Measurements from ENCODE around the gene RSAD2.

GRCh38 chr2:6880200-6880733 lies 2.7 kb downstream of the RSAD2 start:
- TF ChIP-seq, protein P1, sequence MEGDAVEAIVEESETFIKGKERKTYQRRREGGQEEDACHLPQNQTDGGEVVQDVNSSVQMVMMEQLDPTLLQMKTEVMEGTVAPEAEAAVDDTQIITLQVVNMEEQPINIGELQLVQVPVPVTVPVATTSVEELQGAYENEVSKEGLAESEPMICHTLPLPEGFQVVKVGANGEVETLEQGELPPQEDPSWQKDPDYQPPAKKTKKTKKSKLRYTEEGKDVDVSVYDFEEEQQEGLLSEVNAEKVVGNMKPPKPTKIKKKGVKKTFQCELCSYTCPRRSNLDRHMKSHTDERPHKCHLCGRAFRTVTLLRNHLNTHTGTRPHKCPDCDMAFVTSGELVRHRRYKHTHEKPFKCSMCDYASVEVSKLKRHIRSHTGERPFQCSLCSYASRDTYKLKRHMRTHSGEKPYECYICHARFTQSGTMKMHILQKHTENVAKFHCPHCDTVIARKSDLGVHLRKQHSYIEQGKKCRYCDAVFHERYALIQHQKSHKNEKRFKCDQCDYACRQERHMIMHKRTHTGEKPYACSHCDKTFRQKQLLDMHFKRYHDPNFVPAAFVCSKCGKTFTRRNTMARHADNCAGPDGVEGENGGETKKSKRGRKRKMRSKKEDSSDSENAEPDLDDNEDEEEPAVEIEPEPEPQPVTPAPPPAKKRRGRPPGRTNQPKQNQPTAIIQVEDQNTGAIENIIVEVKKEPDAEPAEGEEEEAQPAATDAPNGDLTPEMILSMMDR (IDR thresholded peaks at IDR 0.05; ENCODE audit: extremely low read depth in 1 of 2, insufficient read depth in 1 of 2, low read depth in 1 of 2, low read length in 2 of 2): no peak
- TF ChIP-seq FOS (IDR thresholded peaks at IDR 0.05; ENCODE audit: borderline replicate concordance, insufficient read depth, low read length): no peak
- TF ChIP-seq EZH2 (IDR thresholded peaks at IDR 0.05; ENCODE audit: borderline replicate concordance, low read depth, low read length, severe bottlenecking): no peak
- TF ChIP-seq POLR2A (IDR thresholded peaks at IDR 0.05; ENCODE audit: low read depth, low read length): no peak
- TF ChIP-seq, protein P2, sequence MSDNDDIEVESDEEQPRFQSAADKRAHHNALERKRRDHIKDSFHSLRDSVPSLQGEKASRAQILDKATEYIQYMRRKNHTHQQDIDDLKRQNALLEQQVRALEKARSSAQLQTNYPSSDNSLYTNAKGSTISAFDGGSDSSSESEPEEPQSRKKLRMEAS (IDR thresholded peaks at IDR 0.05; ENCODE audit: insufficient read depth, insufficient read length): no peak
